ENCODE data around the gene LHX6.

The LHX6 gene

GRCh38 chr9:122244349-122244748 is 15.6 kb upstream of the LHX6 start:
- no peak for DNase-seq
- in situ Hi-C loops (cut with HindIII; ENCODE audit: low pct_ligation_motif_present, low pct_unique_long_range_greater_than_20kb, low sequenced_read_pairs), result no loop called here

GRCh38 chr9:122239722-122240121 is 11.0 kb upstream of the LHX6 start:
- in situ Hi-C loops (cut with HindIII; ENCODE audit: low pct_ligation_motif_present, low pct_unique_long_range_greater_than_20kb, low sequenced_read_pairs), result no loop called here
- no peak for DNase-seq

- no peak for DNase-seq
- in situ Hi-C loops (cut with HindIII; ENCODE audit: low pct_ligation_motif_present, low pct_unique_long_range_greater_than_20kb, low sequenced_read_pairs), result no loop called here
These were observed 7.9 kb upstream of the LHX6 start for GRCh38 chr9:122236681-122237080.

DNA sequence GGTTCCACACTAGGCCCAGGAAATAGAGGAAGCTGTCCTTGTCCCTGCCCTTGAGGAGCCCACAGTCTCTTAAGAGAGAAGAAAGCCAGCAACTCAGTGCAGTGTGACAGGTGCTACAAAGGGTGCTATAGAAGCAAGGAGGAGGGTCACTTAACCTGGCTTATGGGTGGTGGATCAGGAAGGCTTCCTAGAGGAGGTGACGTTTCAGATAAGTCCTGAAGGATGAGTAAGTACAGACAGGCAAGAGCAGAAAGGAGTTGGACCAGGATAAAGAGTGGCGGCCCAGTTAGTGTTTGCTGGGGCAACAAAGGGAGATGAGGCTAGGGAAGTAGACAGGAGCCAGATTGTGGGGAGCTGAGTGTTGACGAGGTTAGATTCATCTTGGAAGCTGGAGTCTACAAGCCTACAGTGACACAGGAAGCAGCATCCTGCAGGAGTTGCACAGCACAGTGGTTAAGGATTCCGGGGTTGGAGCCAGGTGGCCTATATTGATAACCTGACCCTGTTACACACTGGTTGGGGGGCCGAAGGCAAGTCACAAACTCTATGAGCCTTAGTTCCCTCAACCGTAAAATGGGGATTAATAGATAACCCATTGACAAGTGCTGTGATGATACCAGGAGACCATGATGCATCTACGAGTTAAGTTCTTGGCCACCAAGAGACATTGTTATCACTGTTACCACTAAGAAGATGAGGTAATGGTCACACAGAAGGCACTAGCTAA is 5.4 kb upstream of the LHX6 start:
- in situ Hi-C loops (cut with HindIII; ENCODE audit: low pct_ligation_motif_present, low pct_unique_long_range_greater_than_20kb, low sequenced_read_pairs), result no loop called here
- no peak for DNase-seq

DNA sequence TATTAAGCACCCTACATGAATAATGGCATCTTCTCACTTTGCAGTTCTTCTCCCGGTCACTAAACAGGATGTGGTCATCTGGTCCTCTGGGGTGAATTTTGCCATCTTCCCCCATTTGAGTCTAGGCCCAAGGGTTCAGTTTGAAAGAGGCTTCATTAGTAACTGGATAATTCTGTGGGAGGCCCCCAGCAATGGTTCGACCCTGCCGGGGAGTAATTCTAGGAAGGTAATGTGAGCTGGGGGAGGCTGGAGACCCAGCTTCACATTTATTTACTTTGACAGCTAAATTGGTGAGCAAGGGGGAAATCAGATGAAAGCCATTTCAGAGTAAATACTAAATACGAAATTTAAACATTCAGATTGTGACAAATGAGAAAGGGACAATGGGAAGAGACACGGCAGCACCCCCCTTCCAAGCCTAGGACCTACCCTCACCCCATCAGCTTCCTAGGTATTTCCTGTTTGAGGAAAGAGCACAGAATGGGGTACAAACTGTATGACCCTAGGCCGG is 4.1 kb upstream of the LHX6 start:
- in situ Hi-C loops (cut with HindIII; ENCODE audit: low pct_ligation_motif_present, low pct_unique_long_range_greater_than_20kb, low sequenced_read_pairs), result no loop called here
- no peak for DNase-seq

- in situ Hi-C loops (cut with HindIII; ENCODE audit: low pct_ligation_motif_present, low pct_unique_long_range_greater_than_20kb, low sequenced_read_pairs), result no loop called here
These were observed 704 bp upstream of the LHX6 start for GRCh38 chr9:122229485-122229837.

DNA sequence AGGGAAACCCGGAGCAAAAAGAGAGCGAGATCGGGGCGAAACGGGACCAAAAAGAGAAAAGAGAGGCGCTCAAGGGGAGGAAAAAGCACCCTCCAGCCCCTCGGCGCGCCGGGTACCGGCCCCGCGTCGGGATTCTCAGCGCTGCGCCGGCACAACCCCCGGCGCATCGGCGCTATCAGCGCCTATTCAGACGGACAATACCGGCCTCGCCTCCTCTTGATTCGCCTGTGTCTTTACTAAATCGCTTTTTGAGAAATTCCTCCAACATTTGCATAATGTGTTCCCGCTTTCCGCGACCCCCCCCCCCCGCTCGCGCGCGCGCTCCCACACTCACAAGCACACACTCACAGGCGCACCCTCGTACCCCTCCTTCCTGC is 578 bp downstream of the LHX6 start:
- DNase-seq, result no peak
- in situ Hi-C loops (cut with HindIII; ENCODE audit: low pct_ligation_motif_present, low pct_unique_long_range_greater_than_20kb, low sequenced_read_pairs), result no loop called here

More at GRCh38 chr9:122229485-122229837, 704 bp upstream of the LHX6 start:
- DNase-seq, result no peak

GRCh38 chr9:122227575-122227900 is 1.2 kb downstream of the LHX6 start:
- no peak for DNase-seq
- in situ Hi-C loops (cut with HindIII; ENCODE audit: low pct_ligation_motif_present, low pct_unique_long_range_greater_than_20kb, low sequenced_read_pairs), result no loop called here

- no peak for DNase-seq
- in situ Hi-C loops (cut with HindIII; ENCODE audit: low pct_ligation_motif_present, low pct_unique_long_range_greater_than_20kb, low sequenced_read_pairs), result no loop called here
These were observed 1.8 kb downstream of the LHX6 start for GRCh38 chr9:122226758-122227574.

DNA sequence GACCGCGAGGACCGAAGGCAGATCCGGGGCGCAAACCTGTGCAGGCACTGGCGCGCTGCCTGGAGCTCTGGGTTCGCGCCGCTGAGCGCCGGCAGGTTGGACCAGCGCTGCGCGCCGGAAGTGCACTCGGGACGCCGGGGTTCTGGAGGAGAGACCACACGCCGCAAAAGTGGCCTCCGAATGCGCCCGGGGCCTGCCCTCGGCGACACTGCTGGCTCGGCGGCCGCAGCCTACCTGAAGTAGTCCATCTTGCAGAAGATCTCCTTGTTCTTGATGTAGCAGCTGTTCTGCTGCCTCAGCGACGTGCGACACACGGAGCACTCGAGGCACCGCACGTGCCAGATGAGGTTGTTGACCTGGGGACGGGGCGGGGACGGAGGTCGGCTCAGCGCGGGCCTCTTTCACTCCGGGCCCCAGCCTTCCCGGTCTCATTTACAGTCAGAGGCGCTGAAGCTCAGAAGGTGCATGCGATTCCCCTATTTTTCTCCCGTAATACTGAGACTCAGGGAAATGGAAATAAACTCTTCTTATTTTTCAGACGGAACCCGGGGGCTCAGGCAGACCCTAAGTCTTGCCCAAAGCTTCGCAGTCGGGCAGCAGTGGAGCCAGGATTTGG is 2.5 kb downstream of the LHX6 start:
- no peak for DNase-seq
- in situ Hi-C loops (cut with HindIII; ENCODE audit: low pct_ligation_motif_present, low pct_unique_long_range_greater_than_20kb, low sequenced_read_pairs), result no loop called here

- in situ Hi-C loops (cut with HindIII; ENCODE audit: low pct_ligation_motif_present, low pct_unique_long_range_greater_than_20kb, low sequenced_read_pairs), result no loop called here
- DNase-seq, result no peak
These were observed 3.2 kb downstream of the LHX6 start for GRCh38 chr9:122225312-122226141.

DNA sequence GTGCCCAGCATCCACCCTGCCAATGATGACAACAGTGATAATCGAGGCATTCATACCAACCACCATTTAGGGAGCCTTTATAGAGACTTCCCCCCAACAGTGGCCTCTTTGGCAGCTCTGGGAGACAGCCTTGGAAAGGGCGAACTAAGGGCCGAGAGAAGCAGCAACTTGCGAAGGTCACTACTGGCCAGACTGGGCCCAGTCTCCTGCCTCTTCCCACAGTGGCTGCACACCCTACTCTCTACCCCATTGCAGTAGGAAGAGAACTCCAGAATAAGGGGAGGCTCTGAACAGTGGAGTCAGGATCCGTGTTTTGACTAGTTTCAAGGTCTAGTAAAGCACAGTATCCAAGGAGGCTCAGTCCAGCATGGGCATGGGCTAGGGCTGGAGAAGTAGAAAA is 5.3 kb downstream of the LHX6 start:
- in situ Hi-C loops (cut with HindIII; ENCODE audit: low pct_ligation_motif_present, low pct_unique_long_range_greater_than_20kb, low sequenced_read_pairs), result no loop called here
- DNase-seq, result no peak

GRCh38 chr9:122222791-122223190 is 6.0 kb downstream of the LHX6 start:
- no peak for DNase-seq

DNA sequence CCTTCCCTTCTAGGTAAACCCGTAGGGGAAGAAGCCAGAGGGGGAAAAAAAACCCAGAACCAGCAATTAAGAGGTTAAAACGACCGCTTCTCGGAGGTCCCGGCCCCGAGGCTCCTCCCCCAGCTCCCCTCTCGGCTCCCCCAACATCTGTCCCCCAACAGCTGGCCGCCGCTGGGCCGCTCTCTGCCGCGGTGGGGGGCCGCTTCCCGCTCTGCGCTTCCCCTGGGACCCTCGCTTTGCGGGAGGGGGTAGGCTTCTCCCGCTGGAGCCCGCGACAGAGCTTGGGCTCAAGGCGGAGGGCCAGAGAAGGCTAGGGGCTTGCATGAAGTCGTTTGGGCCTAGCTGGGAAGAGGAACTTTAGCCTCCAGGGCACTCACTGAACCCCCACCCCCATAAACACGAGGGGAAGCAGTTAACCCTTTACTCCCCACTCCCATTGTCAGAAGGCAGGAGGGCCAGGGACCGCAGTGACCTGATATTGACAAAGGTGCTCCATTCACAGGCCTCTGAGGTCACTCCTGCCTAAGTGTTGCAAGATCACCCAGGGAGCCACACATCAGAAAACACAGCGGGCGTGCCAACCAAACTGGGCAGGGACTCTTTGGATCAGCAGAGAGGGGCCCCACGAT is 7.5 kb downstream of the LHX6 start:
- in situ Hi-C loops (cut with HindIII; ENCODE audit: low pct_ligation_motif_present, low pct_unique_long_range_greater_than_20kb, low sequenced_read_pairs), result no loop called here
- no peak for DNase-seq

More at GRCh38 chr9:122222791-122223190, 6.0 kb downstream of the LHX6 start:
- in situ Hi-C loops (cut with HindIII; ENCODE audit: low pct_ligation_motif_present, low pct_unique_long_range_greater_than_20kb, low sequenced_read_pairs), result no loop called here

DNA sequence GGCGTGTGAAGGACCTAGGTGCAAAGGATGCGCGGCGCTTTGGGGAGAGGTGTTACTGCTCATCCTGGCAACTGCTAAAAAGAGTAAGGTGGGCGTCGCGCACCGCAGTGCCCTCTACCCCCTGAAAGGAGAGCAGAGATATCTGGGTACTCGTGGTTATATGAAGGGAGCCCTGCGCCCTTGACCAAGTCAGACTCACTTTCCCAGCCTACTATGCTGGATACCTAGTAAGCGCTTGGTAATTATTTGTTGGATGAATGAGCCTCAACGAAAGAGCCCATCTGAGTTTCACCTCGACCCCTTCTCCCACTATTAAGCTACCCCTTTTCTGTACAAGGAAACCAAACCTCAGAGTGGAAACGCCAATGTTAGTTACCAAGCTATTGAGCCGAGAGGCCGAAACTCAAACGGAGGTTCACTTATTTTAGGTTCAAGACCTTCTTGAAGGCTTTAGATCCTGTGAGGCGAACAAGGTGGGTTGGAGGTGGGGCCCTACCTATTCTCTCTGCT is 8.0 kb downstream of the LHX6 start:
- no peak for DNase-seq
- in situ Hi-C loops (cut with HindIII; ENCODE audit: low pct_ligation_motif_present, low pct_unique_long_range_greater_than_20kb, low sequenced_read_pairs), result no loop called here

DNA sequence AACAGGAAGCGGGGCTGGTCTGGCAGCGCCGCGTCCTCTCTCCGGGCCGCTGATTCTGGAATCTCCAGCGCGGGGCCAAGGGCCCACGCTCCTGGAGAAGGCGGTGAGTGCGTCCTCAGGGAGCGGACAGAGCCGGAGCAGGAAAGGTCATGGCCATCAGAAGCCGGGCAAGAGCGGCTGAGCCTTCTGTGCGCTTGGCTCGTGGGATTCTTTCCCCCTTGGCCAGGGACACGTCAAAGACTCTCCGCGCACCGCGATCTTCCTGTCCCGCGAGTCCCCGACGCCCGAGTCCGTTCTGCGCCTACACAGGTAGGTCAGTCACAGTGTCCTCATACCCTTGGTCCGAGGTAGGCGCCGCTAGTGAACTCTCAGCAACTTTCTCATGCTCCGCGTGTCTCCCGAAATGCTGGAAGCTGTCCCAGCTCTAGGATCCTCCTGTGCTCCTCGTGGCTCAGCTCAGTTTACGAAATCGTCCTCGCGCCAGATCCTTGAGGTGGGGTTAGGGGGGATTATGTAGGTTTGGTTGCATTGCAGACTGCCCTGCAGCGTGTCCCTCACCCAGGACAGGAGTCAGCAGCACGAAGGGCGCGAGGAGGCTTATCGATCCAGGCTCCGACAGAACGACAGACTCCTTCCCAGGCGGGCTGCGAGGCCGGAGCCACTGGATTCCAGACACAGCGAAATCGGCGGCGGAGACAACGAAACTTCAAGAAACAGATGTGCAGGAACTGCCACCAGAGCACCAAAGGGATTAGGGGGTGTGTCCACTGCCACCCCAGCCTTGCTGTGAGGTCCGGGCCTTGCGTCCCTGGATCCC is 8.7 kb downstream of the LHX6 start:
- in situ Hi-C loops (cut with HindIII; ENCODE audit: low pct_ligation_motif_present, low pct_unique_long_range_greater_than_20kb, low sequenced_read_pairs), result no loop called here
- peak; percentile 24 for DNase-seq

Data from ACHN (cell line).